Common myeloid progenitor, CD34-positive (primary cell): ENCODE results near the gene MAPKAP1.

ENCODE experiments used
- CTCF ChIA-PET: fragments of 350-600 bp; sonication (Branson Sonifier 250); formaldehyde crosslinking; loops from one replicate; lab custom pipeline; 2021; ENCODE audit warnings: antibody characterized with exemption; lab: Charles Lee
- POLR2A ChIA-PET: fragments of 350-600 bp; sonication (Branson Sonifier 250); formaldehyde crosslinking; loops from one replicate; lab custom pipeline; 2021; ENCODE audit warnings: antibody characterized with exemption; lab: Charles Lee
- DNase-seq, 3 donors: peaks; one replicate each; pipeline versions ENCODE4 v3.0.0 to v3.0.0-alpha.2; 2013
- H3K27ac ChIP-seq, 2 experiments: 1 replicate in 1 of 2; 2 replicates in 1 of 2; pipeline ENCODE4 v1.7.0; 2013; ENCODE audit warnings: inconsistent platforms in 2 of 2, low read length in 2 of 2, mild to moderate bottlenecking in 2 of 2, low read depth in 1 of 2, moderate library complexity in 1 of 2; ENCODE audit not compliant: severe bottlenecking in 2 of 2, insufficient read depth in 1 of 2, poor library complexity in 1 of 2
- H3K27me3 ChIP-seq, 5 experiments: replicated peaks in 2 of 5; 1 replicate in 3 of 5; 2 replicates in 2 of 5; pipeline versions ENCODE4 v1.6.1 to v1.7.0; 2013; ENCODE audit warnings: low read length in 4 of 5, mild to moderate bottlenecking in 2 of 5, moderate library complexity in 2 of 5, inconsistent platforms in 1 of 5; ENCODE audit not compliant: insufficient read depth in 5 of 5, control insufficient read depth in 4 of 5
- H3K36me3 ChIP-seq, 4 experiments: 1 replicate in 2 of 4; 2 replicates in 2 of 4; pipeline versions ENCODE4 v1.6.1 to v1.7.0; 2013; ENCODE audit warnings: low read length in 3 of 4, control low read depth in 1 of 4, mild to moderate bottlenecking in 1 of 4; ENCODE audit not compliant: control insufficient read depth in 4 of 4, insufficient read depth in 4 of 4
- H3K4me1 ChIP-seq, 4 experiments: 1 replicate in 3 of 4; 2 replicates in 1 of 4; pipeline versions ENCODE4 v1.6.1 to v1.7.1; 2013; ENCODE audit warnings: low read length in 3 of 4, mild to moderate bottlenecking in 3 of 4, control low read depth in 1 of 4, inconsistent platforms in 1 of 4, moderate library complexity in 1 of 4; ENCODE audit not compliant: control insufficient read depth in 4 of 4, insufficient read depth in 4 of 4; ENCODE audit errors: control extremely low read depth in 1 of 4
- H3K4me3 ChIP-seq, 7 experiments: 1 replicate in 4 of 7; 2 replicates in 3 of 7; pipeline versions ENCODE4 v1.5.1 to v1.7.0; 2013; ENCODE audit warnings: mild to moderate bottlenecking in 7 of 7, low read length in 6 of 7, moderate library complexity in 6 of 7, inconsistent platforms in 2 of 7, low read depth in 2 of 7, control low read depth in 1 of 7; ENCODE audit not compliant: insufficient read depth in 4 of 7, control insufficient read depth in 1 of 7; ENCODE audit errors: extremely low read depth in 1 of 7
- H3K9me3 ChIP-seq, 5 experiments: 1 replicate in 4 of 5; 2 replicates in 1 of 5; pipeline versions ENCODE4 v1.6.1 to v1.7.1; 2013; ENCODE audit warnings: low read length in 4 of 5, mild to moderate bottlenecking in 2 of 5, inconsistent platforms in 1 of 5, low read depth in 1 of 5, moderate library complexity in 1 of 5; ENCODE audit not compliant: control insufficient read depth in 4 of 5, insufficient read depth in 2 of 5; ENCODE audit errors: control extremely low read depth in 1 of 5
- WGBS: methylation state at CpG from one replicate; pipeline ENCODE4 v1.1.5; 2013; ENCODE audit not compliant: insufficient coverage; 5-methylcytosine and 5-hydroxymethylcytosine counted together

MAPKAP1 gene

GRCh38 chr9:125439434-125440272 lies 267.4 kb downstream of the MAPKAP1 start:
- WGBS: 97% methylated on average over 20 of the region's 21 CpGs
- CTCF ChIA-PET: no interaction called here
- no peak overlapping the region for H3K4me3 ChIP-seq
- no peaks in the 10 kb centered on the region for H3K4me1 ChIP-seq
- DNase-seq: no peak
- peaks cover 0 to 36% (median 23%) of the 10 kb centered on the region in 4 experiments for H3K36me3 ChIP-seq
- H3K9me3 ChIP-seq: no peaks in the 10 kb centered on the region
- no peak overlapping the region for H3K27ac ChIP-seq
- POLR2A ChIA-PET: no interaction called here
- H3K27me3 ChIP-seq: no peaks in the 10 kb centered on the region

GRCh38 chr9:125438506-125439433 lies 268.2 kb downstream of the MAPKAP1 start:
- H3K4me1 ChIP-seq: peaks cover 0 to 4% (median 0%) of the 10 kb centered on the region in 4 experiments
- WGBS: 97% methylated on average over 29 of the region's 32 CpGs
- H3K36me3 ChIP-seq: peaks cover 0 to 31% (median 20%) of the 10 kb centered on the region in 4 experiments
- no peaks in the 10 kb centered on the region for H3K27me3 ChIP-seq
- DNase-seq: no peak
- CTCF ChIA-PET: no interaction called here
- H3K9me3 ChIP-seq: no peaks in the 10 kb centered on the region
- no peak overlapping the region for H3K4me3 ChIP-seq
- POLR2A ChIA-PET: no interaction called here
- no peak overlapping the region for H3K27ac ChIP-seq

GRCh38 chr9:125437771-125438221 lies 269.2 kb downstream of the MAPKAP1 start:
- WGBS: 98% methylated on average over 14 of the region's 15 CpGs
- Histone ChIP-seq H3K4me1 (peaks cover 0 to 8% (median 0%) of the 10 kb centered on the region in 4 experiments), H3K36me3 (peaks cover 0 to 29% (median 19%) of the 10 kb centered on the region in 4 experiments), H3K27ac (no peak overlapping the region), H3K4me3 (no peak overlapping the region), H3K27me3 (no peaks in the 10 kb centered on the region), H3K9me3 (no peaks in the 10 kb centered on the region)
- CTCF ChIA-PET: no interaction called here
- DNase-seq: no peak
- POLR2A ChIA-PET: no interaction called here

GRCh38 chr9:125436613-125437443 lies 270.2 kb downstream of the MAPKAP1 start:
- peak in 2 of 3 donors; percentile 33 to 50 for DNase-seq
- Histone ChIP-seq H3K27ac (no peak overlapping the region), H3K9me3 (no peaks in the 10 kb centered on the region), H3K4me1 (peaks cover 0 to 8% (median 0%) of the 10 kb centered on the region in 4 experiments), H3K4me3 (no peak overlapping the region), H3K27me3 (no peaks in the 10 kb centered on the region), H3K36me3 (peaks cover 0 to 29% (median 17%) of the 10 kb centered on the region in 4 experiments)
- ChIA-PET CTCF (interaction anchor here (1.0 kb wide), 1 partner anchor 11 kb away, joined by 3 read pairs; no protein-coding TSS in a partner anchor), POLR2A (no interaction called here)
- WGBS: 94% methylated on average over 13 of the region's 24 CpGs

GRCh38 chr9:125435776-125436612 lies 271.0 kb downstream of the MAPKAP1 start:
- WGBS: 95% methylated on average over 16 of the region's 16 CpGs
- peaks cover 0 to 29% (median 16%) of the 10 kb centered on the region in 4 experiments for H3K36me3 ChIP-seq
- H3K27ac ChIP-seq: no peak overlapping the region
- H3K9me3 ChIP-seq: no peaks in the 10 kb centered on the region
- no peak for DNase-seq
- ChIA-PET POLR2A (no interaction called here), CTCF (interaction anchor here (1.0 kb wide), 1 partner anchor 10 kb away, joined by 3 read pairs; no protein-coding TSS in a partner anchor)
- no peak overlapping the region for H3K4me3 ChIP-seq
- peaks cover 0 to 10% (median 0%) of the 10 kb centered on the region in 4 experiments for H3K4me1 ChIP-seq
- H3K27me3 ChIP-seq: no peaks in the 10 kb centered on the region
